SH-SY5Y (cell line): ENCODE results near the gene PRUNE2.

Experiments used
- GATA2 ChIP-seq: IDR thresholded peaks from 2 replicates; pipeline ENCODE4 v1.6.1; 2011; ENCODE audit warnings: mild to moderate bottlenecking, low read depth, low read length
- GATA3 ChIP-seq: IDR thresholded peaks from 2 replicates; pipeline ENCODE4 v1.6.1; 2011; ENCODE audit warnings: low read depth, mild to moderate bottlenecking, low read length, moderate library complexity

DNA sequence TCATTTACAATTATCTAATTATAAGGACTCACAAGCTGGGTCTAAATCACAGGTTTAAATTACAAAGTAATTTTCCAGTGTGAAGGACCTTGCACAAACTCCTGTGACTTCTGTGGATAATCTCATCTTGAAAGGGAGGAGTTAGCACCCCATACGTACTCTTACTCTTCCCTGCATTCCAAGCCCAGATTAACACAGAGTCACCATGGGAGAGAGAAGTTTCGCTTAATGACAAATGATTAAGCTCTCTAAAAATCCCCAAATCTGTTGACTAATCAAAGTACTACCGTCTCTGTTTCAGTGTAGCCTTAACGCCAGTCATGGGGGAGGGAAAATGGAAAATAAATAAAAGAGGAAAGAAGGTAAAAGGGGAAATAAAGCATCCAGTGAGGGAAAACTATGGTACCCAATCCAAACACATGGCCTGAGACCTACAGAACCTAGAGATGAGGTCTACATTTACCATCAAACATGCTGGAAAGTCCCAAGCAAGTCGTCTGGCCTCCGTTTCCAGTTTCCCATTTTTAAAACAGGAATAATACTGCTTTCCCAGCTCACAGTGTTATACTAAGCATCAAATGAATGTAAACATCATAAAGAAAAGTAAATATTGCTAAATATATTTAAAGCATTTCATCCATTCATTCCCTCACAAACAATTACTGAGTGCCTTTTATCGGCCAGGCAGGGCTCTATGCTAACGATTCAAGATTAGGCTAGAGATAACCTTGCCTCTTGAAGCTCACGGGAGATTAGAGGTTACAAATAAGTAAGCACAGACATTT lies 78.4 kb downstream of the PRUNE2 start:
- TF ChIP-seq GATA3: no peak
- no peak for TF ChIP-seq GATA2
